Astrocyte (in vitro differentiated cells and primary cell): Measurements from ENCODE around the gene GPD1. TPM values are rescaled to one million over a fixed set of nuclear protein-coding genes. Genes with fewer than 3 reads are reported as not detected.
A peak's percentile ranks its signal among the peaks of the same experiment; 100 is the strongest.

Experiments
- DNase-seq: peaks from one replicate; pipeline ENCODE4 v3.0.0-alpha.2; 2010; ENCODE audit warnings: low read depth
- FAIRE-seq: peaks from 2 replicates; lab custom pipeline; 2011; peaks lifted over from hg19 to GRCh38; lab: Jason Lieb, UNC
- H2AFZ ChIP-seq: 2 replicates; pipeline ENCODE4 v1.6.0; 2012; ENCODE audit warnings: low read depth, low read length, inconsistent platforms
- H3K27ac ChIP-seq: 2 replicates; pipeline ENCODE4 v1.5.1; 2011; ENCODE audit warnings: low read depth, low read length, inconsistent platforms
- H3K27me3 ChIP-seq: 2 replicates; pipeline ENCODE4 v1.6.0; 2011; ENCODE audit warnings: low read length, inconsistent platforms; ENCODE audit not compliant: insufficient read depth
- H3K36me3 ChIP-seq: 2 replicates; pipeline ENCODE4 v1.5.1; 2011; ENCODE audit warnings: low read length, inconsistent platforms; ENCODE audit not compliant: insufficient read depth
- H3K4me1 ChIP-seq: 2 replicates; pipeline ENCODE4 v1.5.1; 2011; ENCODE audit warnings: low read length, inconsistent platforms; ENCODE audit not compliant: insufficient read depth
- H3K4me2 ChIP-seq: 2 replicates; pipeline ENCODE4 v1.6.0; 2012; ENCODE audit warnings: low read length, inconsistent platforms
- H3K4me3 ChIP-seq: 2 replicates; pipeline ENCODE4 v1.5.1; 2011; ENCODE audit warnings: low read depth, mild to moderate bottlenecking, low read length, inconsistent platforms; ENCODE audit not compliant: insufficient read depth
- H3K79me2 ChIP-seq: 2 replicates; pipeline ENCODE4 v1.6.0; 2012; ENCODE audit warnings: mild to moderate bottlenecking, low read length, inconsistent platforms; ENCODE audit not compliant: insufficient read depth
- H3K9ac ChIP-seq: 2 replicates; pipeline ENCODE4 v1.6.0; 2012; ENCODE audit warnings: mild to moderate bottlenecking, low read length, inconsistent platforms
- H3K9me3 ChIP-seq: 2 replicates; pipeline ENCODE4 v1.5.1; 2012; ENCODE audit warnings: low read depth, mild to moderate bottlenecking, low read length, inconsistent platforms; ENCODE audit not compliant: insufficient read depth
- H4K20me1 ChIP-seq: 2 replicates; pipeline ENCODE4 v1.6.0; 2012; ENCODE audit warnings: low read length, inconsistent platforms; ENCODE audit not compliant: insufficient read depth
- H3K27ac Mint-ChIP-seq: one replicate; pipeline ENCODE4 v1.8.0; 2021; ENCODE audit warnings: mild to moderate bottlenecking, mixed read lengths; ENCODE audit not compliant: unreplicated experiment
- H3K27me3 Mint-ChIP-seq: one replicate; pipeline ENCODE4 v1.8.0; 2021; ENCODE audit warnings: low read depth, mixed read lengths; ENCODE audit not compliant: unreplicated experiment
- H3K36me3 Mint-ChIP-seq: one replicate; pipeline ENCODE4 v1.8.0; 2021; ENCODE audit warnings: low read depth, mixed read lengths; ENCODE audit not compliant: unreplicated experiment
- H3K4me1 Mint-ChIP-seq: one replicate; pipeline ENCODE4 v1.8.0; 2021; ENCODE audit warnings: low read depth, mixed read lengths; ENCODE audit not compliant: unreplicated experiment
- H3K4me3 Mint-ChIP-seq: one replicate; pipeline ENCODE4 v1.8.0; 2021; ENCODE audit warnings: mild to moderate bottlenecking, moderate library complexity, mixed read lengths; ENCODE audit not compliant: unreplicated experiment
- H3K9me3 Mint-ChIP-seq: one replicate; pipeline ENCODE4 v1.8.0; 2021; ENCODE audit warnings: mild to moderate bottlenecking, mixed read lengths; ENCODE audit not compliant: unreplicated experiment
- CTCF ChIP-seq: IDR thresholded peaks from 2 replicates; pipeline ENCODE4 v1.5.1; 2011; ENCODE audit warnings: low read depth, mild to moderate bottlenecking, inconsistent platforms, low read length, moderate library complexity; ENCODE audit not compliant: insufficient read depth
- EZH2 ChIP-seq: IDR thresholded peaks from 2 replicates; pipeline ENCODE4 v1.6.1; 2012; ENCODE audit warnings: mild to moderate bottlenecking, low read length, inconsistent platforms; ENCODE audit not compliant: insufficient read depth
- total RNA-seq: library from RNA; stranded (reverse); gene quantifications from 2 replicates; pipeline ENCODE4 v1.2.1, GENCODE V29; 2021

The GPD1 gene
- total RNA-seq, 1 donor from 2014 or later: 0.59 TPM

- peak overlapping the region; percentile 18 for H3K27ac Mint-ChIP-seq
- H3K4me3 Mint-ChIP-seq: no peak overlapping the region
- H3K4me1 Mint-ChIP-seq: peaks cover 13% of the 10 kb centered on the region
- H3K36me3 Mint-ChIP-seq: peaks cover 23% of the 10 kb centered on the region
- no peaks in the 10 kb centered on the region for H3K27me3 ChIP-seq
- H2AFZ ChIP-seq: no peak overlapping the region
- H3K9me3 ChIP-seq: no peaks in the 10 kb centered on the region
- FAIRE-seq (no peak), DNase-seq (peak; percentile 34)
- no peaks in the 10 kb centered on the region for H3K79me2 ChIP-seq
- H3K9me3 Mint-ChIP-seq: peaks cover 3% of the 10 kb centered on the region
- H3K27ac ChIP-seq: no peak overlapping the region
- no peaks in the 10 kb centered on the region for H3K36me3 ChIP-seq
- no peak overlapping the region for H3K9ac ChIP-seq
- H3K4me2 ChIP-seq: peak overlapping the region; percentile 3
- peaks cover 37% of the 10 kb centered on the region for H3K27me3 Mint-ChIP-seq
- no peak overlapping the region for H3K4me3 ChIP-seq
- H3K4me1 ChIP-seq: peaks cover 19% of the 10 kb centered on the region
- H4K20me1 ChIP-seq: no peaks in the 10 kb centered on the region
- TF ChIP-seq CTCF: no peak
- TF ChIP-seq EZH2: no peak
These were observed 40.9 kb upstream of the GPD1 start for GRCh38 chr12:50062728-50063460.

- FAIRE-seq (no peak), DNase-seq (no peak)
- H3K4me1 Mint-ChIP-seq: peaks cover 7% of the 10 kb centered on the region
- peaks cover 10% of the 10 kb centered on the region for H3K4me1 ChIP-seq
- H3K4me2 ChIP-seq: peak overlapping the region; percentile 11
- no peaks in the 10 kb centered on the region for H3K9me3 ChIP-seq
- H2AFZ ChIP-seq: no peak overlapping the region
- H3K27me3 Mint-ChIP-seq: peaks cover 27% of the 10 kb centered on the region
- peaks cover 3% of the 10 kb centered on the region for H3K9me3 Mint-ChIP-seq
- no peak overlapping the region for H3K27ac Mint-ChIP-seq
- no peak overlapping the region for H3K4me3 Mint-ChIP-seq
- no peaks in the 10 kb centered on the region for H4K20me1 ChIP-seq
- H3K9ac ChIP-seq: no peak overlapping the region
- H3K4me3 ChIP-seq: no peak overlapping the region
- H3K27me3 ChIP-seq: no peaks in the 10 kb centered on the region
- H3K36me3 ChIP-seq: no peaks in the 10 kb centered on the region
- H3K79me2 ChIP-seq: no peaks in the 10 kb centered on the region
- peaks cover 17% of the 10 kb centered on the region for H3K36me3 Mint-ChIP-seq
- H3K27ac ChIP-seq: peak overlapping the region; percentile 29
- TF ChIP-seq EZH2 (no peak), CTCF (no peak)
These were observed 38.0 kb upstream of the GPD1 start for GRCh38 chr12:50065726-50066310.

GRCh38 chr12:50066402-50066801 lies 37.4 kb upstream of the GPD1 start:
- H3K9me3 ChIP-seq: no peaks in the 10 kb centered on the region
- Mint-ChIP-seq H3K4me1 (peaks cover 9% of the 10 kb centered on the region), H3K27me3 (peaks cover 23% of the 10 kb centered on the region), H3K4me3 (no peak overlapping the region), H3K36me3 (peaks cover 15% of the 10 kb centered on the region), H3K27ac (no peak overlapping the region), H3K9me3 (peaks cover under 1% of the 10 kb centered on the region)
- no peak overlapping the region for H3K9ac ChIP-seq
- peak overlapping the region; percentile 29 for H3K27ac ChIP-seq
- H4K20me1 ChIP-seq: no peaks in the 10 kb centered on the region
- peak overlapping the region; percentile 11 for H3K4me2 ChIP-seq
- H2AFZ ChIP-seq: no peak overlapping the region
- H3K79me2 ChIP-seq: no peaks in the 10 kb centered on the region
- no peak overlapping the region for H3K4me3 ChIP-seq
- peaks cover 10% of the 10 kb centered on the region for H3K4me1 ChIP-seq
- no peaks in the 10 kb centered on the region for H3K27me3 ChIP-seq
- no peak for FAIRE-seq
- no peaks in the 10 kb centered on the region for H3K36me3 ChIP-seq
- peak; percentile 79 for DNase-seq
- TF ChIP-seq CTCF (no peak), EZH2 (no peak)
